Tibial artery (tissue), 4 donors: Measurements from ENCODE around the gene DNM1.

ENCODE experiments used
- DNase-seq, 2 donors: peaks; one replicate each; pipeline ENCODE4 v3.0.0-alpha.2; 2019
- H3K27ac ChIP-seq, 2 donors: fragments of 200-600 bp; sonication (generic) in 1 of 2; 1 replicate in 1 of 2; 2 replicates in 1 of 2; pipeline ENCODE4 v1.5.1; 2018 to 2019; ENCODE audit warnings: mild to moderate bottlenecking in 1 of 2
- H3K27me3 ChIP-seq, 2 donors: fragments of 200-600 bp; sonication (generic) in 1 of 2; one replicate each; pipeline versions ENCODE4 v1.5.1 to v1.6.0; 2016 to 2019
- H3K36me3 ChIP-seq, 3 donors: fragments of 200-600 bp; sonication (generic) in 2 of 3; one replicate each; pipeline ENCODE4 v1.5.1; 2016 to 2019; ENCODE audit warnings: mild to moderate bottlenecking in 2 of 3
- H3K4me1 ChIP-seq, 4 donors: fragments of 200-600 bp; sonication (generic) in 2 of 4; 1 replicate in 3 of 4; 2 replicates in 1 of 4; pipeline ENCODE4 v1.5.1; 2016 to 2019
- H3K4me3 ChIP-seq, 2 donors: fragments of 200-600 bp; sonication (generic) in 1 of 2; 1 replicate in 1 of 2; 2 replicates in 1 of 2; pipeline ENCODE4 v1.5.1; 2018 to 2019; ENCODE audit warnings: mild to moderate bottlenecking in 2 of 2
- H3K9me3 ChIP-seq, 3 donors: fragments of 200-600 bp; sonication (generic) in 1 of 3; one replicate each; pipeline ENCODE4 v1.5.1; 2016 to 2019
- intact Hi-C: fragments of 100-400 bp; cut with DNase I; formaldehyde crosslinking; loops from one replicate; pipeline ENCODE4 v1.15.0; 2023; ENCODE audit warnings: low total_unique reads
- TF ChIP-seq, protein P1 (sequence below), 2 experiments: fragments of 200-600 bp in 1 of 2; fragments of 450-650 bp in 1 of 2; IDR thresholded peaks; one replicate each; pipeline ENCODE4 v1.5.1; 2017 to 2019; ENCODE audit warnings: antibody characterized with exemption in 2 of 2, mild to moderate bottlenecking in 1 of 2, moderate library complexity in 1 of 2

The DNM1 gene

DNA sequence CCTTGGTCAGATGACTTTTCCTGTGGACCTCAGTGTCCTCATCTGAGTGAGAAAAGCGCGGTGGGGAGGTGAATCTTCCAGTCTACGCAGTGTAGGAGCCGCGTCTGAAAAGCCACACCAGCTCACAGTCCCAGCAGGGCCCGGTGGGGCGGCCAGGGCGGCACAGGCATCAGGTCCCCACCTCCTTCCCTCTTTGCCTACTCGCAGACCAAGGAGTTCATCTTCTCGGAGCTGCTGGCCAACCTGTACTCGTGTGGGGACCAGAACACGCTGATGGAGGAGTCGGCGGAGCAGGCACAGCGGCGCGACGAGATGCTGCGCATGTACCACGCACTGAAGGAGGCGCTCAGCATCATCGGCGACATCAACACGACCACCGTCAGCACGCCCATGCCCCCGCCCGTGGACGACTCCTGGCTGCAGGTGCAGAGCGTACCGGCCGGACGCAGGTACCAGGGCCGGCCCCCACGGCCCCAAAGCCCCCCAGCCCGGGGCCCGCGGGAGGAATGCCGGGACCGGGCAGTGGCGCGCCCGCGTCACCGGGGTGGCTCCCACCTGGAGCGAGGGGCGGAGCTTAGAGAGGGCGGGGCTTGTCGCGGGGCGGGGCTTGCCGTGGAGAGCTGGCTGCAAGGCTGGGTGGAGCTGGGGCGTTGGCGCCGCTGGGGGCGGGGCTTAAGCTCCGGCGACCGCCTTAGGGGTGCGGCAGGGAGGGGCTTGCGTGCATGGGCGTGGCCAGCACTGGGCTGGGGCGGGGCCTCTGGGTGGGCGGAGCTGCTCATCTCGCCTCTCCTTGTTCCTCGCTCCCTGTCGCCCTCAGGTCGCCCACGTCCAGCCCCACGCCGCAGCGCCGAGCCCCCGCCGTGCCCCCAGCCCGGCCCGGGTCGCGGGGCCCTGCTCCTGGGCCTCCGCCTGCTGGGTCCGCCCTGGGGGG lies 47.0 kb downstream of the DNM1 start:
- TF ChIP-seq, protein P1, sequence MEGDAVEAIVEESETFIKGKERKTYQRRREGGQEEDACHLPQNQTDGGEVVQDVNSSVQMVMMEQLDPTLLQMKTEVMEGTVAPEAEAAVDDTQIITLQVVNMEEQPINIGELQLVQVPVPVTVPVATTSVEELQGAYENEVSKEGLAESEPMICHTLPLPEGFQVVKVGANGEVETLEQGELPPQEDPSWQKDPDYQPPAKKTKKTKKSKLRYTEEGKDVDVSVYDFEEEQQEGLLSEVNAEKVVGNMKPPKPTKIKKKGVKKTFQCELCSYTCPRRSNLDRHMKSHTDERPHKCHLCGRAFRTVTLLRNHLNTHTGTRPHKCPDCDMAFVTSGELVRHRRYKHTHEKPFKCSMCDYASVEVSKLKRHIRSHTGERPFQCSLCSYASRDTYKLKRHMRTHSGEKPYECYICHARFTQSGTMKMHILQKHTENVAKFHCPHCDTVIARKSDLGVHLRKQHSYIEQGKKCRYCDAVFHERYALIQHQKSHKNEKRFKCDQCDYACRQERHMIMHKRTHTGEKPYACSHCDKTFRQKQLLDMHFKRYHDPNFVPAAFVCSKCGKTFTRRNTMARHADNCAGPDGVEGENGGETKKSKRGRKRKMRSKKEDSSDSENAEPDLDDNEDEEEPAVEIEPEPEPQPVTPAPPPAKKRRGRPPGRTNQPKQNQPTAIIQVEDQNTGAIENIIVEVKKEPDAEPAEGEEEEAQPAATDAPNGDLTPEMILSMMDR (IDR thresholded peaks at IDR 0.05), result no peak
- H3K36me3 ChIP-seq, result peaks cover 0 to 5% (median 0%) of the 10 kb centered on the region in 3 donors
- H3K4me3 ChIP-seq, result peak overlapping the region; percentile 9 to 34
- H3K27ac ChIP-seq, result no peak overlapping the region
- peaks cover 0 to 31% of the 10 kb centered on the region in 2 donors for H3K27me3 ChIP-seq
- intact Hi-C loops, result no loop called here
- peak; percentile 59 to 82 for DNase-seq
- H3K4me1 ChIP-seq, result peaks cover 0 to 30% (median 13%) of the 10 kb centered on the region in 4 donors
- no peaks in the 10 kb centered on the region for H3K9me3 ChIP-seq

DNA sequence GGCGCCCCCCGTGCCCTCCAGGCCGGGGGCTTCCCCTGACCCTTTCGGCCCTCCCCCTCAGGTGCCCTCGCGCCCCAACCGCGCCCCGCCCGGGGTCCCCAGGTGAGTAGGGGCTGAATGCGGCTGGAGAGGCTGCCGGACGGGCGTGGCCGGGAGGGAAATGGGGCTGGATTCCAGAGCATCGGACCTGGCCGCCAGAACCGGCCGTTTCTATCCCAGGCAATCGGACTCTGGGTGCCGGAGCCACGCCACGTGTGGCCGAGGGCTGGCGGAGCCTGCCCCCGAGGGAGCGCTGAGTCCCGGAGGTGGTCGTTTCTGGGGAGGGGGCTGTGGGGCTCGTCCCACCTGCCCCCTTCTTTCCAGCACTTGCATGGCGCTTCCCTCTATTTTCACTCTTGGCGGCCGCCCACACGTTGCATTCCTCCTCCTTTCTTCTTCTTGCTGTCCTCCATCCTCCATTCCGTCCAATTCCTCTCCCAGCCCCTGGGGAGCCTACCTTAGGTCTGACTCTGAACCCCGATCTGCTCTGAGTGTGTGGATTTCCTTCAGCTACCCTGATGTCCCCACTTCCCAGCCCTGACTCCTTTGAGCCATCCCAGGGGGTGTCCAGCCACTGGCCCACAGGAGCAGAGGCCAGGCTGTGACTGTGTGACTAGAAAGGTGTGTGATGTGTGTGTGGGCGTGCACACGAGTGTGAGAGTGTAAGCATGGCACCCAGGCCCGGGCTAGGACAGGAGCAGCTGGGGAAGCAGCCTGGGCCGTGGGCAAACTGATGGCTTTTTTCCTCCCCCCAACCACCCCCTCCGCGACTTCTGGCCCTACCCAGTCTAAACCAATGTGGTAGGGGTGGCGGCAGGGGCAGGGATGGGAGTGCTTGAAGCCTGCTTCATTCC lies 47.9 kb downstream of the DNM1 start:
- H3K27ac ChIP-seq, result no peak overlapping the region
- H3K4me3 ChIP-seq, result peak overlapping the region; percentile 9 to 34
- intact Hi-C loops, result no loop called here

DNA sequence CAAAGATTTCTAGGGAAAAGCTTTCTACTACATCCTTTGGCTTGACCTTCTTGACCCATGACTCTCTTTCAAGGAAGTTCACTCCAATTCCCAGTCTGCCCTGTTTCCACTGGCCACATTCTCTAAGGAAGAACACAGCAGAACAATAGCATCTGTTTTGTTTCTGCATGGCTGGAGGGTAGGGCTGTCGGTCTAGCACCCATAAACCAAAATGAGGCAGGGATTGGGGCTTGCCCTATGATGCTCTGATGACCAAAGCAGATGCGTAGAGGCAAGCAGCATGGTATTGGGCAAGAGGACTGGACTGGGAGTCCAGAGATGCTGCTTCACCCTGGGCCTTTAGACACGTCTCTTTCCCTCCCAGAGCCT lies 48.5 kb downstream of the DNM1 start:
- TF ChIP-seq, protein P1 (IDR thresholded peaks at IDR 0.05), result no peak
- peaks cover 0 to 22% of the 10 kb centered on the region in 2 donors for H3K27me3 ChIP-seq
- no peak overlapping the region for H3K27ac ChIP-seq
- no peak overlapping the region for H3K4me3 ChIP-seq
- intact Hi-C loops, result no loop called here
- no peaks in the 10 kb centered on the region for H3K9me3 ChIP-seq
- peaks cover 0 to 20% (median 11%) of the 10 kb centered on the region in 4 donors for H3K4me1 ChIP-seq
- no peak for DNase-seq
- H3K36me3 ChIP-seq, result peaks cover 0 to 14% (median under 1%) of the 10 kb centered on the region in 3 donors

More for the DNA sequence above, 47.9 kb downstream of the DNM1 start:
- H3K4me1 ChIP-seq, result peaks cover 0 to 21% (median 11%) of the 10 kb centered on the region in 4 donors
- peaks cover 0 to 22% of the 10 kb centered on the region in 2 donors for H3K27me3 ChIP-seq
- H3K36me3 ChIP-seq, result peaks cover 0 to 8% (median 0%) of the 10 kb centered on the region in 3 donors
- peak in 1 of 2 donors; percentile 66 for DNase-seq
- TF ChIP-seq, protein P1 (IDR thresholded peaks at IDR 0.05), result no peak
- H3K9me3 ChIP-seq, result no peaks in the 10 kb centered on the region

DNA sequence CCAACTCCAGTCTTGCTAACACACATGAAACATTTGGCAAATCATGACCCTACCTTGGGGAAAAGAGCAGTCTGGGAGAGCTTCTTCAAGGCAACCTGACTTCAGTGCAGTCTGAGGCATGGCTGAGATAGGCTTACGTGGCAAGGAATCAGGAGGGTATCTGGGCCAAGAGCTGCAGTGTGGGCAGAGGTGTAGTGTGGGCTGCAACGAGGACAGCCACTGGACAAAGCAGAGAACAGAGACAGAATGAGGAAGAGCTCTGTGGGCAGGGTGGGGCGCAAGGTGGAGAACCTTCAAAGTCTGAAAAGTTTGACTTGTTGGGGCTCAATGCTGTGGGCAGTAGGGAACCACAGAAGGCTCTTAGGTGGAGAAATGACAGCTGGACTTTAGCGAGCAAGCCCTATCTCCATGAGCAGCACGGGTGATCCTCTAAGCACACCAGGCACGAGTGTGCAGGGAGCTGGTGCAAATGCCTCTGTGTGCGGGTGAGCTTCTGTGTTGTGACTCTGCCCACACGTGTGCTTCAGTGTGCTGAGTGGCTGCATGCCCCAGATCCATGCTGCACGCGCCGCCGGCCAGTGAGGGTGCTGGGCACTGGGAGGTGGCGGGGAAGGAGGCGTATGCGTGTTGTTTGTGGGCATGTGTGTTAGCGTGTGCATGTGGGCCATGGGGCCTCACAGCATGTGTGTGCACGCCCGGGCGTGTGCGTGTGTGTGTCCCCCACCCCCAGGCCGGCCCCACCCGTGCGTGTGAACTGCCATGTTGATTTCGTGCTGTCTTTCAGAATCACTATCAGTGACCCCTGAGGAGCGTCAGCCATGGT lies 49.3 kb downstream of the DNM1 start:
- Histone ChIP-seq H3K9me3 (no peaks in the 10 kb centered on the region), H3K27me3 (peaks cover 0 to 22% of the 10 kb centered on the region in 2 donors), H3K36me3 (peaks cover 4 to 22% (median 8%) of the 10 kb centered on the region in 3 donors), H3K4me3 (no peak overlapping the region), H3K27ac (no peak overlapping the region), H3K4me1 (peaks cover 0 to 20% (median 11%) of the 10 kb centered on the region in 4 donors)
- intact Hi-C loops, result no loop called here
- no peak for DNase-seq
- TF ChIP-seq, protein P1 (IDR thresholded peaks at IDR 0.05), result no peak
